WI38 (cell line): Measurements from ENCODE around the gene RLN2.
"Not testable (repeated sequence)": the region's sequence is repeated elsewhere in the genome, so short reads cannot be mapped to it uniquely, and the experiment has no call there.

Experiments
- H3K4me3 ChIP-seq: 2 replicates; pipeline ENCODE4 v1.5.1; 2011; ENCODE audit warnings: low read depth, mild to moderate bottlenecking, control low read depth, low read length
- CTCF ChIP-seq: IDR thresholded peaks from 2 replicates; pipeline ENCODE4 v1.5.1; 2012; ENCODE audit warnings: low read depth, mild to moderate bottlenecking, control low read depth, low read length

Gene RLN2

GRCh38 chr9:5321058-5321457 is 16.5 kb upstream of the RLN2 start:
- H3K4me3 ChIP-seq, result no peak overlapping the region
- TF ChIP-seq CTCF, result no peak

DNA sequence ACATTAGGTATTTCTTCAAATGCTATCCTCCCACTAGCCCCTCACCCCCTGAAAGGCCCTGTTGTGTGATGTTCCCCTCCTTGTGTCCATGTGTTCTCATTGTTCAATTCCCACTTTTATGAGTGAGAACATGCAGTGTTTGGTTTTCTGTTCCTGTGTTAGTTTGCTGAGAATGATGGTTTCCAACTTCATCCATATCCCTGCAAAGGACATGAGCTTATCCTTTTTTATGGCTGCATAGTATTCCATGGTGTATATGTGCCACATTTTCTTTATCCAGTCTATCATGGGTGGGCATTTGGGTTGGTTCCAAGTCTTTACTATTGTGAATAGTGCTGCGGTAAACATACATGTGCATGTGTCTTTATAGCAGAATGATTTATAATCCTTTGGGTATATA is 11.9 kb upstream of the RLN2 start:
- H3K4me3 ChIP-seq, result not testable (repeated sequence)

DNA sequence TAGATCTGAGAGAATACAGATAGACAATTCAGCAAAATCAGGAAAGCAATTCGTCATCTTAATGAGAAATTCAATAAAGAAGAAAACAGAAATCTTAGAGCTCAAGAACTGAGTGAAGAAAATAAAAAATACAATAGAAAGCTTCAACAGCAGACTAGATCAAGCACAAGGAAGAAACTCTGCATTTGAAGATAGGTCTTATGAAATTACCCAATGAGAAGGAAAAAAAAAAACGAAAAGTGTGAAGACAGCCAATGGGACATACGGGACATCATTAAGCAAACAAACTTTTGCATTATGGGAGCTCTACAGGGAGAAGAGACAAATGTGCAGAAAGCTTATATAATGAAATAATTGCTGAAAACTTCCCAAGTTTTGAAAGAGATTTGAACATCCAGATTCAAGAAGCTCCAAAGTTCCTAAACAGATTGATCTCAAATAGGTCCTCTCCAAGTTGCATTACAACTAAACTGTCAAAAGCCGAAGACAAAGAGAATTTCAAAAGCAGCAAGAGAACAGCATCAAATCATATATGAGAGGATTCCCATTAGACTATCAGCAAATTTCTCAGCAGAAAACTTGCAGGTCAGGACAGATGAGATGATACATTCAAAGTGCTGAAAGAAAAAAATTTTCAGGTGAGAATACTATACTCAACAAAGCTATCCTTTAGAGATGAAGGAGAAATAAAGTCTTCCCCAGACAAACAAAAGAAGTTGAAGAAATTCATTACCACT is 10.8 kb upstream of the RLN2 start:
- TF ChIP-seq CTCF, result no peak

DNA sequence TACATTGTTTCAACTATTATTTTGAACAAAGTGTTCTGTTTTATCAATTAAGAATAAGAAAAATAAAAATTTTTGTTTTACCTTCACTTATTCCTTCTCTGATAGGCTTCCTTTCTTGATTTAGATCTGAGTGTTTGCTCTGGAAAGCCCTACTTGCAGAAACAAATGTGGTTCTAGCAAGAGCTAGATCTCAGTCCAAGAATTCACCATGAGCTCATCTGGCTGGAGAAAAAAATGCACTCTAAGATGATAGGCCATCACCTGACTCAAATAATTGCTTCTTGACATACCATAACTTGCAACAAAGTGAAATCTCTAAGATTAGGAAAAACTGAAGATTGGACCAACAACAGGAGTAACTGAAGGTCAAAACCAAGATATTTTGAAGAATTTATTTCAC is 6.3 kb upstream of the RLN2 start:
- H3K4me3 ChIP-seq, result no peak overlapping the region
- TF ChIP-seq CTCF, result no peak

More for the DNA sequence above, 10.8 kb upstream of the RLN2 start:
- no peak overlapping the region for H3K4me3 ChIP-seq

DNA sequence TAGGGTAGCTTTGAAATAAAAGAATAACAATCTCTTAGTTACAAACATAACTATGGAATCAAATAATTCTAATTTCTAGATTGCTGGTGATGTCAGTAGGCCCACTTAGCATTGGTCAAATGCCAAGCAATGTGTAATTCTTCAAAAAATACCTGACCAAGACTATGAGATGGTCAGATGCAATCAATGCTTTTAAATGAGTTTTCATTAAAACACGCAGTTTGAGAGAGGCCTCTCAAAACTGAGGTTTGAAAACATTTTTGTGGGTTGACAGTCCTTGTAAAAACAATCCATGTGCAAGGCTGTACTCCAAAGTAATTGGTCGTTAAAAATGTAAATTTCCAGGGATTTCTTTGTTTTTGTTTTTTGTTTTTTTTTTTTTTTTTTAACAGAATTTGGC is 1.2 kb upstream of the RLN2 start:
- TF ChIP-seq CTCF, result no peak
- no peak overlapping the region for H3K4me3 ChIP-seq

DNA sequence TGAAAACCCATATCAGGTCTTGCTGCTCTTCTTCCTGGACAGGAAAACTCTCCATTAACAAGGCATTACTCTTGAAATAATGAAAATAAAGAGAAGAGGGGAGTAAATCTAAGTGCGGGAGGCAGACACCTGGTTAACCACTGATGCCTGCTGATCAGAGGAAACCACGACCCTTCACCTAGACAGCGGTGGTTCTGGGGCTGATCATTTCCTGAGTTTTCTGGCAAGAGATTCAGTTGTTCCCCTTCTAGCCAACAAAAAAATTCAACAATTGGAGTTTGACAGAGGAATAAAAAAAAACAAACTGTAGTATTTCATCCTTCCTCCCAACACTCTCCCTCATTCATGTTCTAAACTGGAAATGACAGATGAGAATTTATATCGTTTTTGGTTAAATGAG is 3.0 kb downstream of the RLN2 start:
- H3K4me3 ChIP-seq, result no peak overlapping the region
- TF ChIP-seq CTCF, result no peak

GRCh38 chr9:5292141-5292540 is 12.4 kb downstream of the RLN2 start:
- no peak for TF ChIP-seq CTCF
- H3K4me3 ChIP-seq, result no peak overlapping the region

DNA sequence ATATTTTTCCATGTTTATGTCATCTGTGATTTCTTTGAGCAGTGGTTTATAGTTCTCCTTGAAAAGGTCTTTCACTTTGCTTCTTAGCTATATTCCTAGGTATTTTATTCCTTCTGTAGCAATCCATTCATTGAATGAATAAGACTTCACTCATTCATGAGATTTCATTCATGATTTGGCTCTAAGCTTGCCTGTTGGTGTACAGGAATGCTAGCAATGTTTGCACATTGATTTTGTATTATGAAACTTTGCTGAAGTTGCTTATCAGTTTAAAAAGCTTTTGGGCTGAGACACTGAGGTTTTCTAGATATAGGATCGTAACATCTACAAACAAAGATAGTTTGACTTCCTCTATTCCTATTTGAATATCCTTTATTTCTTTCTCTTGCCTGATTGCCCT is 15.9 kb downstream of the RLN2 start:
- no peak overlapping the region for H3K4me3 ChIP-seq
- TF ChIP-seq CTCF, result no peak
